Calu3 (cell line): ENCODE data around the gene SERHL2. TPM values are rescaled to one million over a fixed set of nuclear protein-coding genes. Genes with fewer than 3 reads are reported as not detected.
"Not testable (repeated sequence)": the region's sequence is repeated elsewhere in the genome, so short reads cannot be mapped to it uniquely, and the experiment has no call there.

Experiments
- BruUV-seq: library from RNA; stranded (reverse); fragments of 400-500 nt; replicated peaks from 2 replicates; lab custom pipeline; 2021; lab: Mats Ljungman, UMichigan
- CTCF ChIA-PET: fragments of 300-600 bp; sonication (Branson Sonifier 250); formaldehyde crosslinking; loops from one replicate; lab custom pipeline; 2022; ENCODE audit warnings: antibody characterized with exemption; lab: Charles Lee
- DNase-seq: peaks from one replicate; pipeline ENCODE4 v3.0.0; 2022
- H3K27ac Mint-ChIP-seq: one replicate; pipeline ENCODE4 v1.8.0; 2022; ENCODE audit warnings: mixed read lengths; ENCODE audit not compliant: unreplicated experiment
- H3K27me3 Mint-ChIP-seq: one replicate; pipeline ENCODE4 v1.8.0; 2022; ENCODE audit warnings: mixed read lengths; ENCODE audit not compliant: unreplicated experiment
- H3K36me3 Mint-ChIP-seq: one replicate; pipeline ENCODE4 v1.8.0; 2022; ENCODE audit warnings: mild to moderate bottlenecking, moderate library complexity, mixed read lengths; ENCODE audit not compliant: insufficient read depth, unreplicated experiment
- H3K4me1 Mint-ChIP-seq: one replicate; pipeline ENCODE4 v1.8.0; 2022; ENCODE audit warnings: mild to moderate bottlenecking, low read depth, mixed read lengths; ENCODE audit not compliant: unreplicated experiment
- H3K4me3 Mint-ChIP-seq: one replicate; pipeline ENCODE4 v1.8.0; 2022; ENCODE audit warnings: mild to moderate bottlenecking, low read depth, moderate library complexity, mixed read lengths; ENCODE audit not compliant: unreplicated experiment
- H3K9me3 Mint-ChIP-seq: one replicate; pipeline ENCODE4 v1.8.0; 2022; ENCODE audit warnings: low read depth, mixed read lengths; ENCODE audit not compliant: unreplicated experiment
- intact Hi-C: fragments of 100-400 bp; cut with micrococcal nuclease; formaldehyde crosslinking; loops from one replicate; pipeline ENCODE4 v1.10.0; 2022; ENCODE audit not compliant: unreplicated experiment
- total RNA-seq: library from RNA; stranded (reverse); gene quantifications from 2 replicates; pipeline ENCODE4 v1.2.3, GENCODE V29; 2022
- TF ChIP-seq, protein P1 (sequence below): fragments of 200-600 bp; IDR thresholded peaks from one replicate; pipeline ENCODE4 v1.8.0; 2022; ENCODE audit warnings: antibody characterized with exemption; ENCODE audit not compliant: unreplicated experiment

The SERHL2 gene
- total RNA-seq, 1 experiment from 2014 or later, result 0.45 TPM

DNA sequence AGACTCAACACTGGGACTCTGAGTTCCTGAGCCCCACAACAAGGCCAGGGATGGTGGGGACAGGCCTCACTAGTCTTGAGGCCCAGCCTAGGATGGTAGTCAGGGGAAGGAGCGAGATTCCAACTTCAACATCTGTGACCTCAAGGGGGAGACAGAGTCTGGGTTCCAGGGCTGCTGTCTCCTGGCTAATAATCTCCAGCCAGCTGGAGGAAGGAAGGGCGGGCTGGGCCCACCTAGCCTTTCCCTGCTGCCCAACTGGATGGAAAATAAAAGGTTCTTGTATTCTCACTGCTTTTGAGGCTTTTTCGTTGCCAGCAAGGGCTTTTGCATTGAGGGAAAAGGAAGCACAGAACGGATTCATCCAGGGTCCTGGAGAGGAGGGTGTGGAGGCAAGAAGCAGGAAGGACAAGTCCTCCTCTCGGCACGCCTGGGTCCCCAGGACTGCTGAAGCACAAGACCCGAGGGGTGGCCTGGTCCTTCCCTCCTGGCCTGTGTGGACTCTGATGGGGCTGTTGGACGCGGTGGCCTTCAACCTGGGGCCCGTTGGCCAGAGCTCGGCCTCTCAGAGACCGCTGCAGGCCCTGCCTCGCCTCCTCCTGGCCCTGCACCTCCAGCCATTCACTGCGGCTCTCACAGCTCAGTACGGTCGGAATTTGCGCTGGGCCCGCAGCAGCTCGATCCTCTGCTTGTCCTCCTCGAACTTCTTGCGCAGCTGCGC is 41.3 kb upstream of the SERHL2 start:
- intact Hi-C loops, H3K4me3 Mint-ChIP-seq, H3K4me1 Mint-ChIP-seq, H3K9me3 Mint-ChIP-seq, CTCF ChIA-PET, H3K27ac Mint-ChIP-seq, BruUV-seq, H3K27me3 Mint-ChIP-seq: not testable (repeated sequence)
- peak; percentile 43 for DNase-seq
- H3K36me3 Mint-ChIP-seq, result peaks cover 43% of the 10 kb centered on the region

DNA sequence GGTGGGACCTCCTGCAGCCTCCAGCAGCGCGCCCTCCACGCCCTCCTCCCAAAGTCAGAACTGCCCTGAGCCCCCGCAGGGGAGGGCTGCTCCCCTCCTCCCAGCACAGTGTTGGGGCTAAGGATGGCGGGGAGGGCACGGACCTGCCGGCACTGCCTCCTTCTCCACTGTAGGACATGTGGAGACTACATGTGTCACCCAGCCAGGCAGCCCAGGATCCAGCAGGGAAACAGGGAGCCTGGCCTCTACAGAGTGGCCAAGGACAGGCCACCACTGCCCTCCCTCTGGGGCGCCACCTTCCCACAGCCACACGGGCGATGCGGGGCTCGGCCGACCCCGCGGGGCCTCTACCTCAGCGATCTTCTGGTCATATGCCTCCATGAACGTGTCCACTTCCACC is 39.4 kb upstream of the SERHL2 start:
- intact Hi-C loops, DNase-seq, H3K4me1 Mint-ChIP-seq, H3K9me3 Mint-ChIP-seq, BruUV-seq, H3K4me3 Mint-ChIP-seq, H3K27me3 Mint-ChIP-seq, CTCF ChIA-PET, H3K27ac Mint-ChIP-seq: not testable (repeated sequence)
- peaks cover 57% of the 10 kb centered on the region for H3K36me3 Mint-ChIP-seq

DNA sequence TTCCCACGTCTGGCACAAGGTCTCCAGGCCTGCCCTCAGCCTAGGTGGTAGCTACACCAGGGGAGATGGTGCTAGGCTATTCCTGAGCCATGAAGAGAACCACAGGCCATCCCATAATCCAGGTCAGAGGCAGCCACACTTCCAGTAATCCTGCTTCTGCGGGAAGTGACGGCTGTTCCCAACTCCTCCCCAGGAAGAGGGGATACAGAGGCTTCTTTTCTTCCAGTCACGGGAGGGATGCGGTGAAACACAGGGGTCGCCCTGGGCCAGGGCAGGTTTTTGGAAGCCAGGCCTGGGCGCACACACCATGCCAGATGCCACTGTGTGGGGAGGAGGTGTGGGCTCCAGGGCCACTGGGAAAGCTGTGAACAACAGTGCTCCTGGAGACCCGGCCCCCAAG is 38.5 kb upstream of the SERHL2 start:
- CTCF ChIA-PET, BruUV-seq, H3K9me3 Mint-ChIP-seq, H3K27ac Mint-ChIP-seq, H3K27me3 Mint-ChIP-seq, intact Hi-C loops, H3K4me3 Mint-ChIP-seq, DNase-seq, H3K4me1 Mint-ChIP-seq: not testable (repeated sequence)
- peaks cover 56% of the 10 kb centered on the region for H3K36me3 Mint-ChIP-seq

DNA sequence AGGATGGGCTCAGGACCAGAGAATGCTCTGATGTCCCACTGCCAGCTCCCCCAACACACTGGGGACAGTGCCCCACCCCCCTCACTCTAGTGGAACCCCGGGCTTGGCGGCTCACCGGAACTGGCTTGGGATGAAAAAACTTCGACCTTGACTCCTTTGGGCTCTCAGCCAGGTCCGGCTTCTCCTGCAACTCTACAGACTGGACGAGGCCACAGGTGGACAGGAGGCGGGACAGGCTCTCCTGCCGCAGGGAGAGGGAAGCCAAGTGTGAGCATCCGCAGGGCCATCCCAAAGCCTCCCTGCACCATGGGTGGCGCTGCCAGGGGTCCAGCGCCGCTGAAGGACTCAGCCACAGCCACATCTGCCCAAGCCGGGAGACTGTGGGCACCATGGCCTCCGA is 37.9 kb upstream of the SERHL2 start:
- no peak overlapping the region for H3K4me3 Mint-ChIP-seq
- TF ChIP-seq, protein P1, sequence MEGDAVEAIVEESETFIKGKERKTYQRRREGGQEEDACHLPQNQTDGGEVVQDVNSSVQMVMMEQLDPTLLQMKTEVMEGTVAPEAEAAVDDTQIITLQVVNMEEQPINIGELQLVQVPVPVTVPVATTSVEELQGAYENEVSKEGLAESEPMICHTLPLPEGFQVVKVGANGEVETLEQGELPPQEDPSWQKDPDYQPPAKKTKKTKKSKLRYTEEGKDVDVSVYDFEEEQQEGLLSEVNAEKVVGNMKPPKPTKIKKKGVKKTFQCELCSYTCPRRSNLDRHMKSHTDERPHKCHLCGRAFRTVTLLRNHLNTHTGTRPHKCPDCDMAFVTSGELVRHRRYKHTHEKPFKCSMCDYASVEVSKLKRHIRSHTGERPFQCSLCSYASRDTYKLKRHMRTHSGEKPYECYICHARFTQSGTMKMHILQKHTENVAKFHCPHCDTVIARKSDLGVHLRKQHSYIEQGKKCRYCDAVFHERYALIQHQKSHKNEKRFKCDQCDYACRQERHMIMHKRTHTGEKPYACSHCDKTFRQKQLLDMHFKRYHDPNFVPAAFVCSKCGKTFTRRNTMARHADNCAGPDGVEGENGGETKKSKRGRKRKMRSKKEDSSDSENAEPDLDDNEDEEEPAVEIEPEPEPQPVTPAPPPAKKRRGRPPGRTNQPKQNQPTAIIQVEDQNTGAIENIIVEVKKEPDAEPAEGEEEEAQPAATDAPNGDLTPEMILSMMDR, result no peak
- H3K36me3 Mint-ChIP-seq, result peaks cover 50% of the 10 kb centered on the region
- no peak overlapping the region for H3K27ac Mint-ChIP-seq
- CTCF ChIA-PET, result no interaction called here
- intact Hi-C loops, result no loop called here
- H3K27me3 Mint-ChIP-seq, result no peaks in the 10 kb centered on the region
- no TSS peak for BruUV-seq
- H3K9me3 Mint-ChIP-seq, result no peaks in the 10 kb centered on the region
- peaks cover 11% of the 10 kb centered on the region for H3K4me1 Mint-ChIP-seq
- no peak for DNase-seq

DNA sequence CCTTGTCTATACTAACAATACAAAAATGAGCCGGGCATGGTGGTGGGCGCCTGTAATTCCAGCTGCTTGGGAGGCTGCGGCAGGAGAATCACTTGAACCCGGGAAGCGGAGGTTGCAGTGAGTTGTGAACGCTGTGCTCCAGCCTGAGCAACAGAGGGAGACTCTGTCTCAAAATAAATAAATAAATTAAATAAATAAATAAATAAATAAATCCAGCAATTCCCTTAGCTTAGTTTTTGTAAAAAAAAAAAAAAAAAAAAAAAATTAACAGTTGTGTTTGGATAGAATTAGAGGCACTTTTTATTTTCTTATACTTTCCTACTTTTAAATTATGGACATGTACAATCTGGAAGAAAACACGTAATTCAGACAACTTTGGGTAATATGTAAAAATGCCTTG is 36.7 kb upstream of the SERHL2 start:
- H3K27me3 Mint-ChIP-seq, H3K27ac Mint-ChIP-seq, H3K9me3 Mint-ChIP-seq, H3K4me3 Mint-ChIP-seq, DNase-seq, CTCF ChIA-PET, BruUV-seq, intact Hi-C loops: not testable (repeated sequence)
- Mint-ChIP-seq H3K4me1 (peaks cover 11% of the 10 kb centered on the region), H3K36me3 (peaks cover 41% of the 10 kb centered on the region)

DNA sequence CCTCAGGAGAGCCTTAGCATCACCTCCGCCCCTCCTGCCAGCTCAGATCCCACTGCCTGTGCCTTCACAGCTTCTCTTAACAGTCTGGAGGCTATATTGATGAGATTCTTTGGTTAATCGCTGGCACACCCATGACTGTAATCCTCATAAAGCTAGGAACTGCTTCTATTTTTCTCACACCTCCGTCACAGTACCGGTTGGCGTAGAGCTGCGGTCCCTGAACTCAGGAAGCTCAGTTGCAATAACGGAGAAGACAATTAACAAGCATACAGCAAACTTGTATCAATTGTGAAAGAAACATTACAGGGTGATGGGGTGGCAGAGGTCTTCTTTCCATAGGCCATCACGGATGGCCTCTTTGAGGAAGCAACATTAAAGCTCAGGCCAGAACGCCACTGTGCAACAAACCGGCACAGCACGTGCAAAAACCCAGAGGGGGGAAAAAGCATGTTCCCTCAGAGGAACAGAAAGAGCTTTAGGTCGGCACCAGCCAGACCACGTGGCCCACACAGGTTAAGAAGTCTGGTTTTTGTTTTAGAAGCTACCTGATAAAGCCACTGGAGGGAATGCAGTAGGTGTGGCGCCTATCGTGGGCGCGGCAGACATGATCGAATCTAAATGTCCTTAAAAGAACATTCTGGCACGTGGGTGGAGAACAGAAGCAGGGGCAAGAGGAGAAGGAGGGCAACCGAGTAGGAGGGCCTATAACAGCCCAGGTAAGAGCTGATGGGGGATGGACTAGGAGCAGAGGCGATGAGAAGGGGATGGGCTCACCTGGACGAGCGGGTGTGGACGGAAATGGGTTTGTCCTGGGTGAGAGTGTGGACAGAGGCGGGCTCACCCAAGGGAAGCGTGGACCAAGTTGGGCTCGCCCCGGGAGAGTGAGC is 34.9 kb upstream of the SERHL2 start:
- H3K27me3 Mint-ChIP-seq, DNase-seq, CTCF ChIA-PET, intact Hi-C loops, H3K9me3 Mint-ChIP-seq: not testable (repeated sequence)
- H3K4me3 Mint-ChIP-seq, result peak overlapping the region; percentile 95
- peak overlapping the region; percentile 94 for H3K27ac Mint-ChIP-seq
- H3K4me1 Mint-ChIP-seq, result peaks cover 11% of the 10 kb centered on the region
- H3K36me3 Mint-ChIP-seq, result peaks cover 41% of the 10 kb centered on the region
- BruUV-seq, result TSS peak; percentile 71
